ENCODE data around the gene ABCC3. TPM values are rescaled to one million over a fixed set of nuclear protein-coding genes. Genes with fewer than 3 reads are reported as not detected.

The ABCC3 gene
- total RNA-seq, 1 donor from 2014 or later = 0.73 TPM

GRCh38 chr17:50601823-50602375, 32.8 kb upstream of the ABCC3 start:
- Mint-ChIP-seq H3K27ac (ENCODE audit: unreplicated experiment) (no peak overlapping the region), H3K9me3 (ENCODE audit: unreplicated experiment) (no peaks in the 10 kb centered on the region), H3K27me3 (ENCODE audit: unreplicated experiment) (peaks cover 21% of the 10 kb centered on the region), H3K4me3 (ENCODE audit: unreplicated experiment) (no peak overlapping the region), H3K36me3 (ENCODE audit: unreplicated experiment) (no peaks in the 10 kb centered on the region), H3K4me1 (ENCODE audit: unreplicated experiment) (peaks cover 6% of the 10 kb centered on the region)
- DNase-seq (ENCODE audit: extremely low spot score, unreplicated experiment) = no peak
- no peak for TF ChIP-seq CTCF (IDR thresholded peaks at IDR 0.05)

- Mint-ChIP-seq H3K4me1 (ENCODE audit: unreplicated experiment) (peaks cover 6% of the 10 kb centered on the region), H3K27me3 (ENCODE audit: unreplicated experiment) (peaks cover 26% of the 10 kb centered on the region), H3K4me3 (ENCODE audit: unreplicated experiment) (no peak overlapping the region), H3K9me3 (ENCODE audit: unreplicated experiment) (no peaks in the 10 kb centered on the region), H3K27ac (ENCODE audit: unreplicated experiment) (no peak overlapping the region), H3K36me3 (ENCODE audit: unreplicated experiment) (no peaks in the 10 kb centered on the region)
- TF ChIP-seq CTCF (IDR thresholded peaks at IDR 0.05) = no peak
- DNase-seq (ENCODE audit: extremely low spot score, unreplicated experiment) = no peak
Measured at GRCh38 chr17:50602836-50603235, 31.8 kb upstream of the ABCC3 start.

- peaks cover 26% of the 10 kb centered on the region for H3K27me3 Mint-ChIP-seq (ENCODE audit: unreplicated experiment)
- no peaks in the 10 kb centered on the region for H3K9me3 Mint-ChIP-seq (ENCODE audit: unreplicated experiment)
- H3K4me3 Mint-ChIP-seq (ENCODE audit: unreplicated experiment) = no peak overlapping the region
- peaks cover 6% of the 10 kb centered on the region for H3K4me1 Mint-ChIP-seq (ENCODE audit: unreplicated experiment)
- DNase-seq (ENCODE audit: extremely low spot score, unreplicated experiment) = no peak
- no peaks in the 10 kb centered on the region for H3K36me3 Mint-ChIP-seq (ENCODE audit: unreplicated experiment)
- H3K27ac Mint-ChIP-seq (ENCODE audit: unreplicated experiment) = no peak overlapping the region
- TF ChIP-seq CTCF (IDR thresholded peaks at IDR 0.05) = no peak
Measured at GRCh38 chr17:50603340-50603739, 31.3 kb upstream of the ABCC3 start.

GRCh38 chr17:50604513-50604912, 30.2 kb upstream of the ABCC3 start:
- Mint-ChIP-seq H3K36me3 (ENCODE audit: unreplicated experiment) (no peaks in the 10 kb centered on the region), H3K9me3 (ENCODE audit: unreplicated experiment) (no peaks in the 10 kb centered on the region), H3K4me1 (ENCODE audit: unreplicated experiment) (peaks cover 6% of the 10 kb centered on the region), H3K27ac (ENCODE audit: unreplicated experiment) (no peak overlapping the region), H3K4me3 (ENCODE audit: unreplicated experiment) (no peak overlapping the region), H3K27me3 (ENCODE audit: unreplicated experiment) (peaks cover 30% of the 10 kb centered on the region)
- no peak for TF ChIP-seq CTCF (IDR thresholded peaks at IDR 0.05)
- DNase-seq (ENCODE audit: extremely low spot score, unreplicated experiment) = no peak

- peaks cover 29% of the 10 kb centered on the region for H3K27me3 Mint-ChIP-seq (ENCODE audit: unreplicated experiment)
- H3K27ac Mint-ChIP-seq (ENCODE audit: unreplicated experiment) = no peak overlapping the region
- TF ChIP-seq CTCF (IDR thresholded peaks at IDR 0.05) = no peak
- DNase-seq (ENCODE audit: extremely low spot score, unreplicated experiment) = no peak
- H3K9me3 Mint-ChIP-seq (ENCODE audit: unreplicated experiment) = no peaks in the 10 kb centered on the region
- peaks cover 6% of the 10 kb centered on the region for H3K4me1 Mint-ChIP-seq (ENCODE audit: unreplicated experiment)
- H3K36me3 Mint-ChIP-seq (ENCODE audit: unreplicated experiment) = no peaks in the 10 kb centered on the region
- H3K4me3 Mint-ChIP-seq (ENCODE audit: unreplicated experiment) = no peak overlapping the region
Measured at GRCh38 chr17:50605429-50605828, 29.3 kb upstream of the ABCC3 start.
